Stimulated activated CD8-positive, alpha-beta memory T cell treated with anti-CD3 and anti-CD28 coated beads, Interleukin-12 subunit alpha, Interleukin-12 subunit beta, amount 100 ng/mL, for 4 hours (primary cell): Measurements from ENCODE around the gene RNF2.
"Not testable (repeated sequence)": the region's sequence is repeated elsewhere in the genome, so short reads cannot be mapped to it uniquely, and the experiment has no call there.

Experiments
- DNase-seq: peaks from one replicate; pipeline ENCODE4 v3.0.0-alpha.2; 2020; ENCODE audit warnings: low read depth

RNF2 gene

GRCh38 chr1:185050823-185051451, 5.6 kb downstream of the RNF2 start:
- DNase-seq, result no peak

DNA sequence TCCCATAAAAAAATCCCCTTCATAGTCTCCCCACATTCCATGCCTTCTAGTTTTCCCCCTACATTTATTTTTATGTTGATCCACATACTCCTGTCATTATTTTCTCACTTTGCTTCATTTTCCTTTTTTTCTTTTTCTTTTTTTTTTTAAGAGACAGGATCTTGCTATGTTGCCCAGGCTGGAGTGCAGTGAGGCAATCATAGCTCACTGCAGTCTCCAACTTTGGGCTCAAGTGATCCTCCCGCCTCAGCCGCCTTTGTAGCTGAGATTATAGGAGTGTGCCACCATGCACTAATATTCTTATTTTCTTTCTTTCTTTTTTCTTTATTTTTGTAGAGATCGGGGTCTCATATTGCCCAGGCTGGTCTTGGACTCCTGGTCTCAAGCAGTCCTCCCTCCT, 7.8 kb downstream of the RNF2 start:
- DNase-seq, result no peak

DNA sequence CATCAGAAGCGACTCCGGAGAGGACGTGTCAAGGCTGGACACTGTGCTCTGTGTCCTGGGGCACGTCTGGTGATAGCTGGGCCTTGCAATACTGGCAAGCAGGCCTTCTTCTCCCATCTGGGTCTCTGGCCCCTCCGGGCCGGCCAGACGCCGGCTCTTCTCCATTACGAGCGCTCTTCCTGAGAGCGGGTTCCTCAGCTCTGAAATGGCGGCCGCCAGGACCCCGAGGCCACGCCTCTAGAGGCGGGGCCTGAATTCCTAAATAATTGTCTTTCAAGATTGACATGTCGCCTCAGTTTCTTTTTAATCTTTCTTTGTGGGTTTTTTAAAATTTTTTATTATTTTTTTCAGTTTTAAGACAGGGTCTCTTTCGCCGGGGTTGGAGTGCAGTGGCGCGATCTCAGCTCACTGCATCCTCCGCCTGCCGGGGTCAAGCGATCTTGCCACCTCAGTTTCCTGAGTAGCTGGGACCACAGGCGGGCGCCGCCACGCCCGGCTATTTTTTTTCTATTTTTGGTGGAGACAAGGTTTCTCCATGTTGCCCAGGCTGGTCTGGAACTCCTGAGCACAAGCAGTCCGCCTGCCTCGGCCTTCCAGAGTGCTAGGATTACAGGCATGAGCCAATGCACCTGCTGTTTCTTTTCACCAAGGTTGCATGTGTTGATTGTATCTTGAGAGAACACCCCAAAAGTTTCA, 9.2 kb downstream of the RNF2 start:
- DNase-seq, result no peak

DNA sequence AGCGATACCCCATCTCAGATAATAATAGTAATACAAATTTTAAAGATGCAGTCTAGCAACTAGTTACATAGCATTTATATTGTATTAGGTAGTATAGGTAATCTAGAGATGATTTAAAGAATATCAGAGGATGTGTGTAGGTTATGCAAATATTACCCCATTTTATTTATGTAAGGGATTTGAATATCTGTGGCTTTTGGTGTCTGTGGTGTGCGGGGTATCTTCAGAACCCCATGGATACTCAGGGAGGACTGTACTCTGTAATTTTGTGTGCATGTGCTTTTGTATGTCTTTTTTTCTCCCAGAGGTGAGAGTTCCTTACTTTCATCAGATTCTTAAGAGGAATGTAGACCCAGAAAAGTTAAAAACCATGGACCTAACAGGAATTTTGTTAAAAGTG, 12.8 kb downstream of the RNF2 start:
- no peak for DNase-seq

GRCh38 chr1:185058876-185059275, 13.5 kb downstream of the RNF2 start:
- DNase-seq, result no peak

- DNase-seq, result no peak
These were observed 14.7 kb downstream of the RNF2 start for GRCh38 chr1:185059950-185060571.

- DNase-seq, result no peak
These were observed 17.5 kb downstream of the RNF2 start for GRCh38 chr1:185062710-185063370.

GRCh38 chr1:185063719-185064118, 18.4 kb downstream of the RNF2 start:
- no peak for DNase-seq

- not testable (repeated sequence) for DNase-seq
These were observed 19.6 kb downstream of the RNF2 start for GRCh38 chr1:185065006-185065405.

DNA sequence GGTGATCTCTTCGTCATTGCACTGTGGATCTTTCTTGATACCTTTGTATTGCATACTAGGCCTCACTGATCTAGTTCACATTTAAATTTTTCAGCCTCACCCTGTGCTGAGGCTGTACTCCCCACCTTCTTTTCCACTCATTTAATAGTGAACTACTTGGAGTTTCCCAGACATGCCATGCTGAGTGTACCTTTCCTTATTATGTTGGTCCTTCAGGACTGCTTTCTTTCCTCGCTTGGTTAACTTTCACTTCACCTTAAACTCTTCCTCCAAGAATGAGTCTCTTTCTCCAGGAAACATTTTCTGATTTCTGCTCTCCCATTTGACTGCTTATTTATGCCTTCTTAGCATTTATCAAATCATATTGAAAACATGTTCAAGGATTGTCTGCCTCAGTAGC, 20.8 kb downstream of the RNF2 start:
- DNase-seq, result no peak

DNA sequence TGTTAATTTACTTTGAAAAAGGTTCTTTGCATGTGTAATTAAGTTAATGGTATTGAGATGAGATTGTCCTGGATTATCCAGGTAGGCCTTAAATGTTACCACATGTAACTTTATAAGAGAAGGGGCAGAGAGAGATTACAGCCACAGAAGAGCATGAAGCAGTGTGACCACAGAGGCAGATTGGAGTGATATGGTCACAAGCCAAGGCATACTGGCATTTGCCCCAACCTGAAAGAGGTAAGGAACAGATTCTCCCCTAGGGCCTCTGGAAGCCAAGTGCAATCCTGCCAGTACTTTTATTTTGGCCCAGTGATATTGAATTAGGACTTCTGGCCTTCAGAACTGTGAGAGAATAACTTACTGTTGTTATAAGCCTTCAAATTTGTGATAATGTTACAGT, 23.0 kb downstream of the RNF2 start:
- no peak for DNase-seq

GRCh38 chr1:185069202-185069772, 23.9 kb downstream of the RNF2 start:
- DNase-seq, result no peak

GRCh38 chr1:185070051-185070450, 24.7 kb downstream of the RNF2 start:
- DNase-seq, result no peak

- no peak for DNase-seq
These were observed 28.4 kb downstream of the RNF2 start for GRCh38 chr1:185073725-185074124.

DNA sequence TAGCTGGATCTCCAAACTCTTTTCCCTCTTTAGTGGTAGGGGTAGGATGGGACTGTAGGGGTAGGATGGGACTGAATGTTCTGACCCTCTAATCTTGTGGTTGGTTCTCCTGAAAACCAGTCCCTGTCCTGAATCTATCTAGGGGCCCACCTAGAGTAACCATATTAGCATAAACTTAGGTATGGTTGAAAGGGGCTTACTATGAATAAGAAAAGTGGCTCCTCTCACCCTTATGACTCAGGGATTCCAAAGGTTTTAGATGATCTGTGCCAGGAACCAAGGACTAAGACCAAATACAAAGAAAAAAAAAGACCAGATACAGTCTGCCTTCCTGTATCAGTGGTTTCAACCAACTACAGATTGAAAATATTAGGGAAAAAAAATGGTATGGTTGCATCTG, 28.9 kb downstream of the RNF2 start:
- no peak for DNase-seq

DNA sequence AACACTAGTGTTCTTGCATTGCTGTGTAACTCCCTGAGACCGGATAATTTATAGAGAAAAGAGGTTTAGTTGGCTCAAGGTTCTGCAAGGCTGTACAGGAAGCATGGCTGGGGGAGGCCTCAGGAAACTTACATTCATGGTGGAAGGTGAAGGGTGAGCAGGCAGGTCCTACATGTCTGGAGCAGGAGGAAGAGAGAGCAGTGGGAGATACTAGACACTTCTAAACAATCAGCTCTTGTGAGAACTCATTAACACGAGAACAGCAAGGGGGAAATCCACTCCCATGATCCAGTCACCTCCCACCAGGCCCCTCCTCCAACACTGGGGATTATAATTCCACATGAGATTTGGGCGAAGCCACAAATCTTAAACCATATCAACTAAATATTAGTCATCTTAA, 30.1 kb downstream of the RNF2 start:
- DNase-seq, result no peak

DNA sequence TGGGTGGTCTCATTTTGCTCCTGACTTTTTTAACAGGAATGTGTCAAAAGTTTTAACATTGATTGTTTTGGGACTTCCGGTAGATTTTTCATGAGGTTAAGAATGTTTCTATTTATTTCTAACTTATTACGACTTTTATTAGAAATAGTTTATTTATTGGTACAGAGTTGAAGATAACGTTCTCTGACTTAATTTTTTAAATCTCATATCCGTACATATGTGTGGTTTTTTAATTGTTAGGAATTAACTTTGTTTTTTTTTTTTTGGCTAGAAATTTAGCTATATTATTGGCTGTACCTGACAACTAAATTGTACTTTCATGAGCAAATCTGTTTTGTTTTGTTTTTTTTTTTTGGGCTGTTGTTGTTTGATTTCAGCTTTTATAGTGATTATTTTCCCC, 32.0 kb downstream of the RNF2 start:
- DNase-seq, result no peak

- DNase-seq, result no peak
These were observed 35.1 kb downstream of the RNF2 start for GRCh38 chr1:185080422-185080821.

DNA sequence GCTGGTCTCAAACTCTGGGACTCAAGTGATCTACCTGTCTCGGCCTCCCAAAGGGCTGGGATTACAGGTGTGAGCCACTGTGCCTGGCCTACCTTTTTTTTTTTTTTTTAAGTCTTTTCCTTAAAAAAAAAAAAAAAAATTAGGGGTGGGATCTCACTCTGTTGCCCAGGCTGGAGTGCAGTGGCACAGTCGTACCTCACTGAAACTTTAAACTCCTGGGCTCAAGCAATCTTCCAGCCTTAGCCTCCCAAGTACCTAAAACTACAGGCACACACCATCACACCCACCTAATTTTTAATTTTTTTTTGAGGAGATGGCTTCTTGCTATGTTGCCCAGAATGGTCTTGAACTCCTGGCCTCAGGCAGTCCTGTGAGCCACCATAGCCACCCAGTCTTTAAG, 38.5 kb downstream of the RNF2 start:
- DNase-seq, result no peak

DNA sequence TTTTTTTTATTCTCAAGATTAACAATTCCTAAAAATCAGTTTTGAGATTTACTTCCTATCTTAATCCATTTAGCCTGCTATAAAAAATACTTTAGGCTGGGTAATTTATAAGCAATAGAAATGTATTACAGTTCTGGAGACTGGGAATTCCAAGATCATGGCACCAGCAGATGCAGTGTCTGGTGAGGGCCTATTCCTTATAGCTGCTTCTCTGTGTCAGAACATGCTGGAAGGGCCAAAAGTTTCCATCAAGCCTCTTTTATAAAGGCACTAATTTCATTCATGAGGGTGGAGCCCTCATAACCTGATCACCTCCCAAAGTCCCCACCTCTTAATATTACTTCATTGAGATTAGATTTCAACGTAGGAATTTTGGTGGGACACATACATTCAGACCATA, 41.7 kb downstream of the RNF2 start:
- DNase-seq, result no peak

- DNase-seq, result no peak
These were observed 42.4 kb downstream of the RNF2 start for GRCh38 chr1:185087746-185088145.

DNA sequence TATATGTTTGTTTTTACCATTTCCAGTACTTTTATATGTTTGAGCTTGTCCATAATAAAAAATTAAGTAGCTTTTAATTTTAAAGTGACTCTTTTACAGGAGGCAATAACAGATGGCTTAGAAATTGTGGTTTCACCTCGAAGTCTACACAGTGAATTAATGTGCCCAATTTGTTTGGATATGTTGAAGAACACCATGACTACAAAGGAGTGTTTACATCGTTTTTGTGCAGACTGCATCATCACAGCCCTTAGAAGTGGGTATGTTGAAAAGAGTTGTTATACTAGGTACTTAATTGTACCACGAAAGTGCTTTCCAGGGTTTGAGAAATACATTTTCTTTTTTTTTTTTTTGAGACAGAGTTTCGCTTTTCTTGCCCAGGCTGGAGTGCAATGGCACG, 46.1 kb downstream of the RNF2 start:
- DNase-seq, result no peak

DNA sequence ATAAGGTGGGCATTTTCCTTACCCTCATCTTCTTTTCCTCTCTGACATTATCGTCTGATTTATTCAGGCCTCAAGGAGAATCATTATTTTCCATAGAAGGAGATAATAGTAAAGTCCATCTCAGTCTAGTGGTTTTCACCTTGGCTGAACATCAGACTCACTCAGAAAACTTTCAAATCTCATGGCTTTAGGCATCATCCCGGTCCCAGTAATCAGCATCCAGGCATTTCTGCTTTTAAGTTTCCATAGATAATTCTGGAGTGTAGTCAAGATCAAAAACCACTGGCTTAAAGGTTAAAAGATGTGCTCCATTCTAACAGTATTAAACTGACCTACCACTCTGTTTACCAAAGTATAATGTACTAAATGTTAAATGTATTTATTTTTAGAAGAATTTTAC, 49.4 kb downstream of the RNF2 start:
- DNase-seq, result no peak
